ACC112 (cell line): Measurements from ENCODE around the gene TBX2.

Source experiments
- H2AFZ ChIP-seq: fragments of 200-600 bp; sonication (generic); one replicate; pipeline ENCODE4 v1.6.0; 2017; ENCODE audit warnings: antibody characterized with exemption, low read length; ENCODE audit not compliant: unreplicated experiment
- H3K27ac ChIP-seq: fragments of 200-600 bp; sonication (generic); 2 replicates; pipeline ENCODE4 v1.5.1; 2014; ENCODE audit warnings: low read depth, mild to moderate bottlenecking, antibody characterized with exemption, low read length, moderate library complexity
- H3K27me3 ChIP-seq: fragments of 200-600 bp; sonication (generic); 2 replicates; pipeline ENCODE4 v1.6.1; 2014; ENCODE audit warnings: mild to moderate bottlenecking, antibody characterized with exemption, low read length, moderate library complexity, mixed read lengths; ENCODE audit not compliant: insufficient read depth
- H3K36me3 ChIP-seq: fragments of 200-600 bp; sonication (generic); 2 replicates; pipeline ENCODE4 v1.6.1; 2016; ENCODE audit warnings: mild to moderate bottlenecking, antibody characterized with exemption, low read length, moderate library complexity, mixed read lengths; ENCODE audit not compliant: insufficient read depth
- H3K4me1 ChIP-seq: fragments of 200-600 bp; sonication (generic); one replicate; pipeline ENCODE4 v1.6.1; 2016; ENCODE audit warnings: low read length, mixed read lengths; ENCODE audit not compliant: insufficient read depth, unreplicated experiment, control insufficient read depth
- H3K4me3 ChIP-seq: fragments of 200-600 bp; sonication (generic); 2 replicates; pipeline ENCODE4 v1.5.1; 2014; ENCODE audit warnings: mild to moderate bottlenecking, low read depth, low read length
- H3K79me2 ChIP-seq: fragments of 200-600 bp; sonication (generic); one replicate; pipeline ENCODE4 v1.6.0; 2016; ENCODE audit warnings: low read length; ENCODE audit not compliant: control insufficient read depth, unreplicated experiment, insufficient read depth

The TBX2 gene

GRCh38 chr17:61361084-61361483 lies 38.6 kb upstream of the TBX2 start:
- Histone ChIP-seq H3K4me1 (peaks cover 25% of the 10 kb centered on the region), H2AFZ (peak overlapping the region; percentile 28), H3K27me3 (no peaks in the 10 kb centered on the region), H3K79me2 (no peaks in the 10 kb centered on the region), H3K4me3 (no peak overlapping the region), H3K36me3 (no peaks in the 10 kb centered on the region), H3K27ac (peak overlapping the region; percentile 51)

GRCh38 chr17:61362396-61362795 lies 37.2 kb upstream of the TBX2 start:
- Histone ChIP-seq H3K79me2 (no peaks in the 10 kb centered on the region), H3K27ac (no peak overlapping the region), H3K4me3 (no peak overlapping the region), H2AFZ (no peak overlapping the region), H3K27me3 (no peaks in the 10 kb centered on the region), H3K36me3 (no peaks in the 10 kb centered on the region), H3K4me1 (peaks cover 17% of the 10 kb centered on the region)

GRCh38 chr17:61362852-61363600 lies 36.6 kb upstream of the TBX2 start:
- Histone ChIP-seq H2AFZ (no peak overlapping the region), H3K4me1 (peaks cover 17% of the 10 kb centered on the region), H3K36me3 (no peaks in the 10 kb centered on the region), H3K27ac (no peak overlapping the region), H3K4me3 (no peak overlapping the region), H3K79me2 (no peaks in the 10 kb centered on the region), H3K27me3 (no peaks in the 10 kb centered on the region)

DNA sequence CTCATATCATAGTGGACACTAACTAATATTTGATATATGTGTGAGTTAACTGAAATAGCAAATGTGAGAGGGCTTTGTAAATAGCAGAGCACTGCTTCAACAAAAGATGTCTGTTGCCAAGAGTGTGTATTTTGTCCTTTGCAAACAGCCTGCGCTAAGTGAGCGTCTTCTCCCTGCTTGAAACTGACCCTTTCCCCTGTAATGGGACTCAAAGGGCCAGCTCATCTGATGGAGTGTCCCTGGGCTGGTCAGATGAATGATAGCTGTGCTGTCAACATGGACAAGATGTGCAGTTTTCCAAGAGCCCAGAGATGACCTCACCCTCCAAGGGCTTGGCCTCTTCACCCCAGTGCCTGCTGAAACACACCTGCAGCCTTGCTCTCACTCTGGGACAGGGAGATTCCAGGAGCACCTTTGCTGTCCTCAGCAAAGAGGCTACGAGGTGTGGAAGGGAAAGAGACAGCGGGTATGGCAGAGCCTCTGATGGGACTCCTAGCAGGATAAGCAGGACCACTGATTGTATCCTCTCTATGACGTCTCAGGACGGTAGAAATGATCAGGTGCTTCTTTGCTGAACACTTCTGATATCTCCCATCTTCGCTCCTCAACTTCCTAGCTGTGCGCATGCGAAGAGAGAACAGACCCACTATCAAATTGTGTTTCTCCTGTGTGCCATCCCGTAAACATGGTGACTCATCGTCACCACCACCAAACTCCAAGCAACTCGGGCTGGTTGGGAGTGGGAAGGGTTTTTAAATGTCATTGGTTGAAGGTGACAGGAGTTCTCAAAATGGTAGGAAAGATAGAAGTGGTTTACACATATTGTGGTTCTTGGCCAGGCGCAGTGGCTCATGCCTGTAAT lies 35.8 kb upstream of the TBX2 start:
- no peak overlapping the region for H2AFZ ChIP-seq
- H3K27ac ChIP-seq: no peak overlapping the region
- no peaks in the 10 kb centered on the region for H3K79me2 ChIP-seq
- no peak overlapping the region for H3K4me3 ChIP-seq
- H3K4me1 ChIP-seq: peaks cover 17% of the 10 kb centered on the region
- H3K27me3 ChIP-seq: no peaks in the 10 kb centered on the region
- H3K36me3 ChIP-seq: no peaks in the 10 kb centered on the region

DNA sequence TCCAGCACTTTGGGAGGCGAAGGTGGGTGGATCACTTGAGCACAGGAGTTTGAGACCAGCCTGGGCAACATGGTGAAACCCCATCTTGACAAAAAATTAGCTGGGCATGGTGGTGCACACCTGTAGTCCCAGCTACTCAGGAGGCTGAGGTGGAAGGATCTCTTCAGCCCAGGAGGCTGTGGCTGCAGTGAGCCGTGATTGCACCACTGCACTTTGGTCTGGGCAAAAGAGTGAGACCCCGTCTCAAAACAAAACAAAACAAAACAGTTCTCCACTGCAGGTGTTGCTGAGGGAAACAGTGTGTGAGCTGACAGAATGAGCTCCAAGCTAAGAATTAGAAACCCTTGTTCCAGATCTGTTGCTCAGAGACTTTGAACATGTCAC lies 35.2 kb upstream of the TBX2 start:
- H3K27me3 ChIP-seq: no peaks in the 10 kb centered on the region
- no peaks in the 10 kb centered on the region for H3K36me3 ChIP-seq
- no peak overlapping the region for H2AFZ ChIP-seq
- no peaks in the 10 kb centered on the region for H3K79me2 ChIP-seq
- H3K4me1 ChIP-seq: peaks cover 17% of the 10 kb centered on the region
- no peak overlapping the region for H3K27ac ChIP-seq
- no peak overlapping the region for H3K4me3 ChIP-seq

- H3K36me3 ChIP-seq: no peaks in the 10 kb centered on the region
- no peaks in the 10 kb centered on the region for H3K27me3 ChIP-seq
- H3K4me3 ChIP-seq: no peak overlapping the region
- no peak overlapping the region for H3K27ac ChIP-seq
- H2AFZ ChIP-seq: no peak overlapping the region
- H3K79me2 ChIP-seq: no peaks in the 10 kb centered on the region
- H3K4me1 ChIP-seq: peaks cover 8% of the 10 kb centered on the region
These were observed 33.4 kb upstream of the TBX2 start for GRCh38 chr17:61366076-61366714.

- Histone ChIP-seq H3K4me3 (no peak overlapping the region), H3K4me1 (peaks cover 2% of the 10 kb centered on the region), H3K27me3 (no peaks in the 10 kb centered on the region), H3K27ac (no peak overlapping the region), H2AFZ (no peak overlapping the region), H3K79me2 (no peaks in the 10 kb centered on the region), H3K36me3 (no peaks in the 10 kb centered on the region)
These were observed 32.8 kb upstream of the TBX2 start for GRCh38 chr17:61366715-61367413.

DNA sequence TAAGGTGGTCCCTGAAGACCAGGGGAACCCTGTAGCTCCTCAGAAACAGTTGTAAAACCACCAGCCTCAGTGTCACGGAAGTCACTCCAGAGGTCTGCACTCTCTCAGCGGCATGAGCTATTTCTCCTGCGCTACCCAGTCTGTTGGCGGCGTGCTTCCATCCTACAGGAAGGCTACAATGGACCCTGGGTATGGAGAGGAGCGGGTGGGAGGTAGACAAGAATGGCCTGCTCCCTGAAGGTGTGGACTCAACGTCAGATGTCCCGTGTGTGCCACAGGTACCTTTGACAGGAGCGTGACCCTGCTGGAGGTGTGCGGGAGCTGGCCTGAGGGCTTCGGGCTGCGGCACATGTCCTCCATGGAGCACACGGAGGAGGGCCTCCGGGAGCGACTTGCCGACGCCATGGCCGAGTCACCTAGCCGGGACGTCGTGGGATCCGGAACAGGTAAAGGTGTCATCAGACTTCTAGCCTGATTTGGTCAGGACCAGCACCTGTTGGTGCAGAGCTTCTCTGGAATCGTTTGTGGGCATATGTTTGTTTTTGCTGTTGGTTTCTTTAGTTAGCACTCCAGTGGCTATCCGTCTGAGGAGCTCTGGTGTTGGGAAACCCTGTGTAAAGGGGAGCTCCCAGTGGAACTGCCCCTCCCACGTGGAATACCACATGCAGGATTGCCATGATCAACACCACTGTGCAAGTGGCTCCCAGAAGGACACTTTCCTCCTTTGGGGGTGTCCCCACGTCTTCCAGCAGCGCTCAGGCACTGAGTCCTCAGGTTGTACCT lies 31.4 kb upstream of the TBX2 start:
- Histone ChIP-seq H3K79me2 (no peaks in the 10 kb centered on the region), H3K27ac (no peak overlapping the region), H2AFZ (no peak overlapping the region), H3K4me1 (no peaks in the 10 kb centered on the region), H3K4me3 (no peak overlapping the region), H3K27me3 (no peaks in the 10 kb centered on the region), H3K36me3 (no peaks in the 10 kb centered on the region)

DNA sequence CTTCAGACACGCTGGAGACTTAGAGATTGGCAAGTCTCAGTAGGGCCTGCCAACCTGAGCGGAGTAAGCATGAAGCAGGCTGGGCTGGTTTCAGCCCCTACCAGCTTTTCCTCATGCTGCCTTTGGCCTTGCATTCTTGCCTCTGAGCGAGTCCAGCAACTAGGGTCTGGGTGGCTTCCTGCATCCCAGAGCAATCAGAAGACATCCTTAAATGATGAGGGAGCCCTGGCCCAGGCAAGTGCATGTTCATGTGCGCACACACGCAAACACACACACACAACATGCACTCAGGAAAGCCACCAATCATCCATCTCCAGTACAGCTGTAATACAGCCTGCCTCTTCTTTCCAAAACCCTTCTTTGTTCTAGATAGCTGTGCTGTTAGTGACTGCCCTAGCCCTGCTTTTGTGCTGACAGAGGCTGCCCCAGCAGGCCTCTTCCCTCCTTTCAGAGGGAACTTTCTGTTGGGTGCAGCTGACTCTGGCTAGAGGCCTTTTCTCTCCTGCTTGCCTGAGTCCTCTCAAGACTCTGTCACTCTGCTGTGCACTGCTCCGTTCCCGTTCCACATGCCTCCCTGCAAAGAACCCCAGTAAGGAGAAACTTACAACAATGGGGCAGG lies 30.7 kb upstream of the TBX2 start:
- H3K79me2 ChIP-seq: no peaks in the 10 kb centered on the region
- no peak overlapping the region for H3K27ac ChIP-seq
- no peaks in the 10 kb centered on the region for H3K36me3 ChIP-seq
- no peak overlapping the region for H2AFZ ChIP-seq
- H3K4me3 ChIP-seq: no peak overlapping the region
- H3K27me3 ChIP-seq: no peaks in the 10 kb centered on the region
- no peaks in the 10 kb centered on the region for H3K4me1 ChIP-seq
